ENCODE measurements around the gene SNAP25.

The SNAP25 gene

GRCh38 chr20:10342152-10342551 lies 123.5 kb downstream of the SNAP25 start:
- no peak for DNase-seq

GRCh38 chr20:10344953-10345352 lies 126.3 kb downstream of the SNAP25 start:
- no peak for DNase-seq

- DNase-seq: no peak
Measured at GRCh38 chr20:10347086-10347880, 128.7 kb downstream of the SNAP25 start.

- no peak for DNase-seq
Measured at GRCh38 chr20:10349118-10349517, 130.5 kb downstream of the SNAP25 start.

- DNase-seq: no peak
Measured at GRCh38 chr20:10350188-10350842, 131.7 kb downstream of the SNAP25 start.

- peak; percentile 48 for DNase-seq
Measured at GRCh38 chr20:10352934-10353824, 134.5 kb downstream of the SNAP25 start.

GRCh38 chr20:10356628-10357027 lies 138.0 kb downstream of the SNAP25 start:
- DNase-seq: no peak
